H9 (cell line): ENCODE data around the gene LRRC8E. TPM values are rescaled to one million over a fixed set of nuclear protein-coding genes. Genes with fewer than 3 reads are reported as not detected.

ENCODE experiments used
- DNase-seq: peaks from one replicate; pipeline ENCODE4 v3.0.0-alpha.2; 2017
- H2AFZ ChIP-seq: one replicate; pipeline ENCODE4 v1.6.1; 2013; ENCODE audit warnings: mild to moderate bottlenecking, low read length, control low read depth, moderate library complexity
- H2AK5ac ChIP-seq: 2 replicates; pipeline ENCODE4 v1.6.1; 2013; ENCODE audit warnings: low read length, control low read depth, mixed read lengths; ENCODE audit not compliant: insufficient read length
- H2BK120ac ChIP-seq: one replicate; pipeline ENCODE4 v1.6.1; 2013; ENCODE audit warnings: low read depth, mild to moderate bottlenecking, low read length, control low read depth, inconsistent platforms; ENCODE audit not compliant: poor library complexity, severe bottlenecking
- H2BK12ac ChIP-seq: 2 replicates; pipeline ENCODE4 v1.6.1; 2013; ENCODE audit warnings: low read length, control low read depth, mixed read lengths, low read depth; ENCODE audit not compliant: insufficient read length
- H2BK15ac ChIP-seq: 2 replicates; pipeline ENCODE4 v1.6.1; 2013; ENCODE audit warnings: low read depth, low read length, control low read depth
- H2BK20ac ChIP-seq: one replicate; pipeline ENCODE4 v1.6.1; 2013; ENCODE audit warnings: low read depth, mild to moderate bottlenecking, low read length, control low read depth, inconsistent platforms; ENCODE audit not compliant: poor library complexity, severe bottlenecking
- H2BK5ac ChIP-seq: 2 replicates; pipeline ENCODE4 v1.6.1; 2013; ENCODE audit warnings: low read length, control low read depth, mixed read lengths; ENCODE audit not compliant: insufficient read length
- H3K14ac ChIP-seq: 2 replicates; pipeline ENCODE4 v1.6.1; 2013; ENCODE audit warnings: low read length, control low read depth; ENCODE audit not compliant: insufficient read depth
- H3K18ac ChIP-seq: 2 replicates; pipeline ENCODE4 v1.6.1; 2013; ENCODE audit warnings: low read depth, mild to moderate bottlenecking, mixed read lengths, low read length, control low read depth; ENCODE audit not compliant: insufficient read length
- H3K23ac ChIP-seq: 2 replicates; pipeline ENCODE4 v1.6.1; 2013; ENCODE audit warnings: low read length, control low read depth, mixed read lengths, low read depth; ENCODE audit not compliant: insufficient read length
- H3K23me2 ChIP-seq: 2 replicates; pipeline ENCODE4 v1.6.1; 2013; ENCODE audit warnings: low read depth, mild to moderate bottlenecking, mixed read lengths, low read length, control low read depth; ENCODE audit not compliant: insufficient read length, poor library complexity, severe bottlenecking
- H3K27ac ChIP-seq: 2 replicates; pipeline ENCODE4 v1.5.1; 2013; ENCODE audit warnings: low read length, control low read depth, mixed read lengths, low read depth; ENCODE audit not compliant: insufficient read length
- H3K27me3 ChIP-seq: 2 replicates; pipeline ENCODE4 v1.6.1; 2013; ENCODE audit warnings: low read length, control low read depth, inconsistent platforms; ENCODE audit not compliant: insufficient read depth
- H3K4ac ChIP-seq: 2 replicates; pipeline ENCODE4 v1.6.1; 2013; ENCODE audit warnings: low read depth, mild to moderate bottlenecking, control low read depth, inconsistent platforms, low read length, moderate library complexity
- H3K4me1 ChIP-seq: 2 replicates; pipeline ENCODE4 v1.6.1; 2013; ENCODE audit warnings: low read length, control low read depth, inconsistent platforms; ENCODE audit not compliant: insufficient read depth
- H3K4me2 ChIP-seq: 2 replicates; pipeline ENCODE4 v1.6.1; 2013; ENCODE audit warnings: low read length, control low read depth, mixed read lengths; ENCODE audit not compliant: insufficient read length, insufficient read depth
- H3K56ac ChIP-seq: 2 replicates; pipeline ENCODE4 v1.6.1; 2013; ENCODE audit warnings: low read depth, mild to moderate bottlenecking, mixed read lengths, low read length, control low read depth; ENCODE audit not compliant: insufficient read length
- H3K79me1 ChIP-seq: 2 replicates; pipeline ENCODE4 v1.6.1; 2013; ENCODE audit warnings: low read depth, mild to moderate bottlenecking, moderate library complexity, low read length, control low read depth, inconsistent platforms; ENCODE audit not compliant: insufficient read depth, poor library complexity, severe bottlenecking
- H3K79me2 ChIP-seq: 2 replicates; pipeline ENCODE4 v1.6.1; 2013; ENCODE audit warnings: low read length, control low read depth, inconsistent platforms; ENCODE audit not compliant: insufficient read depth
- H3K9ac ChIP-seq: 2 replicates; pipeline ENCODE4 v1.6.1; 2013; ENCODE audit warnings: low read length, control low read depth, mixed read lengths; ENCODE audit not compliant: insufficient read length; ENCODE audit errors: extremely low read depth
- H3K9me3 ChIP-seq: one replicate; pipeline ENCODE4 v1.6.1; 2013; ENCODE audit warnings: low read depth, low read length, inconsistent platforms; ENCODE audit not compliant: control insufficient read depth
- H3T11ph ChIP-seq: one replicate; pipeline ENCODE4 v1.6.1; 2013; ENCODE audit warnings: mild to moderate bottlenecking, low read length, control low read depth, inconsistent platforms
- H4K20me1 ChIP-seq: one replicate; pipeline ENCODE4 v1.6.1; 2013; ENCODE audit not compliant: control insufficient read depth, insufficient read length, insufficient read depth
- H4K5ac ChIP-seq: 2 replicates; pipeline ENCODE4 v1.6.1; 2013; ENCODE audit warnings: low read depth, mild to moderate bottlenecking, mixed read lengths, low read length, control low read depth; ENCODE audit not compliant: insufficient read length
- H4K8ac ChIP-seq: replicated peaks from 2 replicates; pipeline ENCODE4 v1.6.1; 2013; ENCODE audit warnings: low read length, control low read depth, mixed read lengths, low read depth; ENCODE audit not compliant: insufficient read length
- H4K91ac ChIP-seq: 2 replicates; pipeline ENCODE4 v1.6.1; 2013; ENCODE audit warnings: low read depth, mild to moderate bottlenecking, moderate library complexity, mixed read lengths, low read length, control low read depth; ENCODE audit not compliant: insufficient read length
- H3K27ac Mint-ChIP-seq, 3 experiments: 2 replicates in 2 of 3; 3 replicates in 1 of 3; pipeline ENCODE4 v1.8.0; 2020 to 2021; ENCODE audit warnings: mixed read lengths in 3 of 3, mild to moderate bottlenecking in 1 of 3, moderate library complexity in 1 of 3
- H3K27me3 Mint-ChIP-seq: 2 replicates; pipeline ENCODE4 v1.8.0; 2021; ENCODE audit warnings: low read depth, mild to moderate bottlenecking, moderate library complexity, mixed read lengths
- H3K36me3 Mint-ChIP-seq, 3 experiments: 2 replicates in 2 of 3; 3 replicates in 1 of 3; pipeline ENCODE4 v1.8.0; 2020 to 2021; ENCODE audit warnings: low read depth in 3 of 3, mixed read lengths in 3 of 3; ENCODE audit not compliant: insufficient read depth in 1 of 3
- H3K4me1 Mint-ChIP-seq, 2 experiments: 2 replicates each; pipeline ENCODE4 v1.8.0; 2020; ENCODE audit warnings: mixed read lengths in 2 of 2
- H3K4me3 Mint-ChIP-seq, 2 experiments: 2 replicates in 1 of 2; 3 replicates in 1 of 2; pipeline ENCODE4 v1.8.0; 2020 to 2021; ENCODE audit warnings: mild to moderate bottlenecking in 2 of 2, mixed read lengths in 2 of 2, moderate library complexity in 1 of 2
- H3K9me3 Mint-ChIP-seq, 2 experiments: 2 replicates in 1 of 2; 3 replicates in 1 of 2; pipeline ENCODE4 v1.8.0; 2020; ENCODE audit warnings: mild to moderate bottlenecking in 2 of 2, mixed read lengths in 2 of 2, moderate library complexity in 1 of 2
- CTCF ChIP-seq: fragments of 200-600 bp; sonication (generic); conservative IDR thresholded peaks from 3 replicates; pipeline ENCODE4 v1.8.0; 2021; ENCODE audit warnings: antibody characterized with exemption, mild to moderate bottlenecking
- WGBS: extraction: QIAGEN DNeasy Blood & Tissue Kit; methylation state at CpG from one replicate; pipeline ENCODE4 v1.1.7; 2013; ENCODE audit warnings: missing lambda C conversion rate, low lambda C conversion rate, mixed read lengths; ENCODE audit not compliant: insufficient read length; ENCODE audit errors: extremely low coverage; 5-methylcytosine and 5-hydroxymethylcytosine counted together
- total RNA-seq: library from RNA; stranded (reverse); gene quantifications from 2 replicates; pipeline ENCODE4 v1.2.1, GENCODE V29; 2021

The LRRC8E gene
- total RNA-seq, 1 experiment from 2014 or later, result 4.8 TPM

GRCh38 chr19:7933411-7933810 is 45.1 kb downstream of the LRRC8E start:
- Histone ChIP-seq H4K20me1 (no peaks in the 10 kb centered on the region), H3K23ac (no peak overlapping the region), H3K79me1 (no peaks in the 10 kb centered on the region), H2AK5ac (no peak overlapping the region), H3K79me2 (no peaks in the 10 kb centered on the region), H4K91ac (no peak overlapping the region), H3K9me3 (no peaks in the 10 kb centered on the region), H3K4me1 (no peaks in the 10 kb centered on the region), H3K27ac (no peak overlapping the region), H3K27me3 (no peaks in the 10 kb centered on the region), H2BK120ac (no peak overlapping the region), H2BK15ac (no peak overlapping the region), H3K23me2 (no peaks in the 10 kb centered on the region), H2BK20ac (no peak overlapping the region), H3K4ac (no peak overlapping the region), H3K4me2 (no peak overlapping the region), H2AFZ (no peak overlapping the region), H3T11ph (no peak overlapping the region), H4K5ac (no peak overlapping the region), H4K8ac (no peak overlapping the region), H3K18ac (no peak overlapping the region), H2BK12ac (no peak overlapping the region), H3K56ac (no peak overlapping the region), H2BK5ac (no peak overlapping the region), H3K9ac (no peak overlapping the region), H3K14ac (no peak overlapping the region)
- Mint-ChIP-seq H3K36me3 (peaks cover 28 to 78% (median 61%) of the 10 kb centered on the region in 3 experiments; a peak in 6 of 7 replicates), H3K4me3 (no peak overlapping the region), H3K27ac (no peak overlapping the region), H3K9me3 (no peaks in the 10 kb centered on the region), H3K27me3 (no peaks in the 10 kb centered on the region), H3K4me1 (peaks cover 0 to 4% of the 10 kb centered on the region in 2 experiments; a peak in 1 of 4 replicates)
- no CpG with 5 or more reads among the region's 14 CpGs for WGBS
- TF ChIP-seq CTCF, result peak; percentile 59
- no peak for DNase-seq
